Measurements from ENCODE around the gene RCOR2.

Gene RCOR2

DNA sequence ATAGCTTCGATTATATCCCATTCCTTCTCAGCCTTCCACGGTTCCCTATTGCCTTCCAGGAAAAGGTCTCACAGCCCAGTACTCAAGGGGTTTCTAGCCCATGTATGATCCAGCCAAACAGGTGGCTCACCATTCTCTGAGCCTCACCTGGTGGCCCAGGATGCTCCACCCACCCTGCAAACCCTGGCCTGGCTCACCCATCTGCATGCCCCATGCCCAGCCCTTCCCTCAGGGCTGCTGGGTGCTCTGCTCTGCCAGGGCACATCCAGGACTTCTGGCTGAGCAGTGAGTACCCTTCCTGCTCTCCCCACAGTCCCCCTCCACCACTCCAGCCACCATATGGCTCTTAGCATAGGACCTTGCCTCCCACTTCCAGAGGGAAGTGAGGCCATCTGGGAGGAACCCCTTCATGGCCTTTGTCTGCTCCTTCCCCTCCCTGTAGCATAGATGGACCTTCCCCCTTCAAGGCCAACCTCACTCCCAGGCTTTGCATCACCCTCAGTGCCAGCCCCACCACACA, 5.8 kb upstream of the RCOR2 start:
- DNase-seq (ENCODE audit: low spot score): no peak

- no peak for DNase-seq (ENCODE audit: low spot score)
These were observed 4.0 kb upstream of the RCOR2 start for GRCh38 chr11:63920939-63921417.

GRCh38 chr11:63920126-63920938, 3.4 kb upstream of the RCOR2 start:
- DNase-seq (ENCODE audit: low spot score): peak; percentile 62

DNA sequence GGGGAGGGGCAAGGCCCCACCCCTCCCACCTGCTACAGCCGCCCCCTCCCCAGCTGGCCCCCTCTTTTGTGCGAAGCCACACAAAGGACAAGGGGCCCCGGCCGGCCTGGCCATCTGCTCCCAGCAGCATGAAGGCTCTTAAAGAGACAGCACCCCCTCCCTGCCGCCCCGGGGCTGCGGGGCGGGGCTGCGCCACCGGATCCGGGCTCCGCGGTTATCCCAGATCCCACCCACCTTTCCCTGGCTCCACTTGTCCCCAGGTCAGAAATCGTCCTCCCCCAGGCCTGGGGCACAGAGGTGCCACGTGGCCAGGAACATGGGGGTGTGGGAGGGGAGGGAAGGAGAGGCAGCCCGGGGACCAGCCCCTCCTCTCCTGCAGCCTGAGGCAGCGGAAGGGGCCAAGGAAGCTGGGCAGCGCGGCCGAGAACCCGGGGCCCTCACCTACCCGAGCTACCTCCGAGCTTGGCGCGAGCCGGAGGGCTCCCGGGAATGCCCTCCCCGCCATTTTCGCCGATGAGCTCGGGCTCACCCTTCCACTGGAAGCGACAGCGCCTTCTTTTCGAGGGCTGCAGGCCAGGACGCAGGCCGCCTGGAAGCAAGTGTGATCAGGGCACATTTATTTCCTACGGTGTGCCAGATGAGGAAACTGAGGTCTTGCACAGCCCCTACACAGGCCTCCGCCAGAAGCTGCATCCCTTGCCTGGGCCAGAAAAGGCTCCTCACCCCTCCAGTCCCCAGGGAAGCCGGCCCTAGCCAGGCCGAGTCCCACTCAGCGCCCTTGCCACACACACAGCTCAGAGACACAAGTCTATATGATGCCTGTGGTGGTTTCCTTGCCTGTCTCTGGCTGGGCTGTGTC, 2.5 kb upstream of the RCOR2 start:
- DNase-seq (ENCODE audit: low spot score): peak; percentile 78

GRCh38 chr11:63918507-63919191, 1.7 kb upstream of the RCOR2 start:
- peak; percentile 39 for DNase-seq (ENCODE audit: low spot score)

DNA sequence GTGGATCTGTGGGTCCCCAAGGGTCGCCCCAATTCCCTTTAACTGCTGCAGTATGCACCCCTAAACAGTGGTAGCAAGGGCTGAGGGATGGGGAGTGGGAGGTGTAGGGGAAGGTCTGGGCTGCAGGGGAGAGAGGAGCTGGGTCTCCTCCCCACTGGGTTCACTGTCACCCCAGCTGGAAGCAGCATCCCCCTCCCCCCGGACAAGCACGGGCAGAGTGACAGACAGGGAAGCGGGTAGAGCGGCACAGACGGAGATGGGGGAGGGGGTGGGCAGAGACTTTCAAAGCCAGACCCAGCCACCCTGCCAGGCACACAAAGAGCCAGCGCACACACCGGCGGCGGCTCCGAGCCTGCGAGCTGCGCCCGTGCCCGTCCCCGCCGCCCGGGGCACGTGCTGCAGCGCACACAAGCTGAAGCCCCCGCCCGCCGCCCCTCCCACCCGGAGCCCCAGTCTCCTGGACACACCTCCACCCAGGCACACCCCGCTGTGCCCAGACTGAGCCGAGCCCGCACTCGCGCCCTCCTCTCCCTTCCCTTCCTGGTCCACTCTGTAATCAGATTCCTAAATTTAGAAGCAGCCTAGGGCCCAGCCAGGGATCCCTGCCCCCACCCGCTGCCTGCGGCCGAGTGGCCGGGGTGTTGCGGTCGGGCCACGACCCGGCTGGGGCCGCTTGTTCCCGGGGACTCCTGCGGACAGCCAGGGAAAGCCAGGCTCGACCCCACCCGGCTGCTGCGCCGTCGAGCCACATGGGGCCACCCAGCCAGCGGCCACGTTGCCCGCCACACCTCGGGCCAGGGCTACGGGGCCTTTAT, 935 bp upstream of the RCOR2 start:
- DNase-seq (ENCODE audit: low spot score): no peak

DNA sequence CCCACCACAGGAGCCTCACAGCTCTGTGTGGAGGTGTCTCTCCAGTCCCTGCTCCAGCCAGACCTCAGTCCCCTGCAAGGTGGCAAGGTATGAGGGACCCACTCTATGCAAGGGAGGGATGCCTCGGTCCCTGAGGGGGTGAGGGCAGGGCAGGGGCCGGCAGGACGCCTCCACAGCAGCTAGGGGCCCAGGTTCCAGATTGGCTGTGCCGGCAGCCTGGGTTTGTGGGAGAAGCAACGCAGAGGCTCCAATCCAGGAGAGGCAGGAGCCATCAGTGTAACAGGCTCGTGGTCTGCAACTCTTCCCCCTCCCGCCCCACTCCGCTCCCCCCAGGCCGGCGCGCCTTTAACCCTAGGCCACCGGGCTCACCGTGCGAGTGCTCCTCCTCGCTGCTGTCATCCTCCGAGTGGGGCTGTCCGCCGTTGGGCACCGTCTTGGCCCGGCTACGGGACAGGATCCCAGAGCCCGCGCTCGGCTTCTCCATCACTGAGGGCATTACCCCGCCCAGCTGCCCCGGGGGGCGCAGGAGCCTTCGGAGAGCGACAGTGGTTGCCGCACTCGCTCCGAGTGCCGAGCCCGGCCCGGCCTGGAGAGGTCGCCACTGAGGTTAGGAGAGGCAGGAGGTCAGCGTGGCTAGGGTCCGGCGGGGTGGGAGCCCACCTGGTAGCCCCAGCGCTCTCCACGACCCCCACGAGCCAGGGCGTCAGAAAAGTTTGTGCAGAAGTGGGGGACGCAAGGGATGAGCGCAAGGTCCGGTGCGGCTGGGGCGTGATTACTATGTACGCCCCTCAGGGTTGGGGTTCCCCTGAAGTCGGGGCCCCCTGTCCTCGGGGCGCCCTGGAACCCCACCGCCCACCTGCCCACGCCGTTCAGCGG, 765 bp downstream of the RCOR2 start:
- DNase-seq (ENCODE audit: low spot score): peak; percentile 53

GRCh38 chr11:63914896-63915691, 1.9 kb downstream of the RCOR2 start:
- DNase-seq (ENCODE audit: low spot score): no peak

DNA sequence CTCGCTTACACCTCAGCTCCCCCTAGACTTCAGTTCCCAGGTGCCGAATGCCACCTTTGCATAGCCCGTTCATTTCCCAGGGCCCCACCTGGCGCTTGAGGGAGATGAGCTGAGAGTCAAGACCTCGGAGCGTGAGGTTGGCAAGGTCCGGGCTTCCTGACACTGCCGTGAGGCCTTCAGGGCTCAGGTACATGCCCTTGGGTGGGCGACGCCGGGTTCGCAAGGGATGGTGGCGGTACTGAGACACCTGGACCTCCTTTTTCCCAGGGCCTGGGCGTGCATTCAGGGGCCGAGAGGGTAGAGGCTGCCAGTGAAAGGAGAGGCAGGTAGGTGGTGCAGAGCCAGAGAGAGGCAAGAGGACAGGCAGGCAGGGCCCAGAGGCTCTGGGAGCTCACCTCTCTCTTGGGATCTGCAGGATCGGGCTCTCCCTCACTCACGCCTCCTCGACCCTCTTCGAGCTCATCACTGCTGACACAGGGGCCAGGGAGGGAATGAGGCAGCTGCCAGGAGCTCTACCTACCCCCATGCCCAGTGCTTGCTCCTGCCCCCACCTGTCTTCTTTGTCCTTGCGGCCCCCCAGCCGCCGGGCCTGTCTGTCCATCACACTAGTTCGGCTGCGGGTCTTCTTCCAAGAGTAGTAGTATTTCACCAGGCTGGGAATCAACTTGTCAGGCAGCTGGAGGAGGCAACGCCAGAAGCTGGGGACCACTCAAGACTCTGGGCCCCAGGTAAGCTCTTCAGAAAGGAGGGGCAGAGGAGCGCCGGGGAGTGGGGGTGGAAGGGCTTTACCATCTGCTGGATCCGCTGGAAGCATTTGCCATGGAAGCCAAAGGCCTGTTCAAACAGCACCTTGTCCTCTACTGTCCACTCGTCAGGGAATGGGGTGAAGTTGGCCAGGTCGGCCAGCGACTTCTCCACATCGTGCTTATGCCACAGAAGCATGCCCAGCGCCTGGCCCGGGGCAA, 2.8 kb downstream of the RCOR2 start:
- DNase-seq (ENCODE audit: low spot score): no peak

- DNase-seq (ENCODE audit: low spot score): no peak
These were observed 4.3 kb downstream of the RCOR2 start for GRCh38 chr11:63912678-63913077.

DNA sequence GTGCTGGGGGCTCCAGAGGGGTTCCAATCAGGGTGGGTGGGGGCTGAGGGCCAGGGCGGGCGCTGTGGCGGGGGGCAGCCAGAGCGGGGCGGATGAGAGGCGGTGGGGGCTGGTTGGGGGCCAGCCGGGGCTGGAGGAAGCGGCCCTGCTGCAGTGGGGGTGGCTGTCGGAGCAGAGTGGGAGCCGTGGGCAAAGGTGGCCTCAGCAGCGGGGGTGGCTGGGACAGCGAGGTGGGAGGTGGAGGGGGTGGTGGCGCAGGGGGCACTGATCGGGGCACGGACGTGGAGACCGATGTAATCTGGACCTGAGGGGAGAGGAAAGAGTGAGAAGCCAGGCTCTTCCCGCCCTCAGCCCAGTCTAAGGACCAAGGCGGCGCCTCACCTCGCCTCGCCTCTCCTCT, 5.1 kb downstream of the RCOR2 start:
- DNase-seq (ENCODE audit: low spot score): no peak

GRCh38 chr11:63911440-63911839, 5.5 kb downstream of the RCOR2 start:
- DNase-seq (ENCODE audit: low spot score): no peak

DNA sequence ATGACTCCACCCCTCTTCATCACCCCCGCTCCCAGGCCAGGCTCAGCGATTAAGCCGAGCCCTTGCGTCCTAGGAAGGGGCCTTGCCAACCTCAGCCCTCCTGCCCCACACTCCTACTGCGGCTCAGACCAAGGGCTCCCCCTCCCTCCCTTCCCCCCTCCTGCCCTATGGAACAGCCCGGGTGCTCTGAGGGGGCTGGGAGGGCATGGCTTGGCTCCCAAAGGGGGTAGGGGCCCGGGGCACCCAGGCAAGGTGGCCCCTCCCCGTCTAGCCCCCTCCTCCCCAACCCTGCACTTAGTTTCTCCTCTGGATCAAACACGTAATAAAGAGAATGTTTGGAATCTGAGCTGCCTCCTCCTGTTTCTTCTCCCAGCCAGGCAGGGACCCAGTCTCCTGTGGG, 6.3 kb downstream of the RCOR2 start:
- no peak for DNase-seq (ENCODE audit: low spot score)

GRCh38 chr11:63909591-63910506, 7.1 kb downstream of the RCOR2 start:
- no peak for DNase-seq (ENCODE audit: low spot score)

DNA sequence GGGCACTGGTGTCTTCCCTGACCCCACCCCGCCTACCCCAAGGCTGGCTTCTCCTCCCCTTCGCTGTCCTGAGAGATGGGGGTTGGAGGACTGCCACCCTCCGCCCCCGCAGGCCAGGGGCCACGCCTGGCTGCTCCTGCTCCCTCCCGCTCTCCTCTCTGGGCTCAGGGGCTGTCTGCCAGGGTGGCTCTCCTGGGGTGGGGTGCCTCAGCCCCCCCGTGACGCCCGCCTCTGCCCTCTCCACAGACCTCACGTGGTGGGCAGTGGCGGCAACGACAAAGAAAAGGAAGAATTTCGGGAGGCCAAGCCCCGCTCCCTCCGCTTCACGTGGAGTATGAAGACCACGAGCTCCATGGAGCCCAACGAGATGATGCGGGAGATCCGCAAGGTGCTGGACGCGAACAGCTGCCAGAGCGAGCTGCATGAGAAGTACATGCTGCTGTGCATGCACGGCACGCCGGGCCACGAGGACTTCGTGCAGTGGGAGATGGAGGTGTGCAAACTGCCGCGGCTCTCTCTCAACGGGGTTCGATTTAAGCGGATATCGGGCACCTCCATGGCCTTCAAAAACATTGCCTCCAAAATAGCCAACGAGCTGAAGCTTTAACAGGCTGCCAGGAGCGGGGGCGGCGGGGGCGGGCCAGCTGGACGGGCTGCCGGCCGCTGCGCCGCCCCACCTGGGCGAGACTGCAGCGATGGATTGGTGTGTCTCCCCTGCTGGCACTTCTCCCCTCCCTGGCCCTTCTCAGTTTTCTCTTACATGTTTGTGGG, 8.1 kb downstream of the RCOR2 start:
- no peak for DNase-seq (ENCODE audit: low spot score)

DNA sequence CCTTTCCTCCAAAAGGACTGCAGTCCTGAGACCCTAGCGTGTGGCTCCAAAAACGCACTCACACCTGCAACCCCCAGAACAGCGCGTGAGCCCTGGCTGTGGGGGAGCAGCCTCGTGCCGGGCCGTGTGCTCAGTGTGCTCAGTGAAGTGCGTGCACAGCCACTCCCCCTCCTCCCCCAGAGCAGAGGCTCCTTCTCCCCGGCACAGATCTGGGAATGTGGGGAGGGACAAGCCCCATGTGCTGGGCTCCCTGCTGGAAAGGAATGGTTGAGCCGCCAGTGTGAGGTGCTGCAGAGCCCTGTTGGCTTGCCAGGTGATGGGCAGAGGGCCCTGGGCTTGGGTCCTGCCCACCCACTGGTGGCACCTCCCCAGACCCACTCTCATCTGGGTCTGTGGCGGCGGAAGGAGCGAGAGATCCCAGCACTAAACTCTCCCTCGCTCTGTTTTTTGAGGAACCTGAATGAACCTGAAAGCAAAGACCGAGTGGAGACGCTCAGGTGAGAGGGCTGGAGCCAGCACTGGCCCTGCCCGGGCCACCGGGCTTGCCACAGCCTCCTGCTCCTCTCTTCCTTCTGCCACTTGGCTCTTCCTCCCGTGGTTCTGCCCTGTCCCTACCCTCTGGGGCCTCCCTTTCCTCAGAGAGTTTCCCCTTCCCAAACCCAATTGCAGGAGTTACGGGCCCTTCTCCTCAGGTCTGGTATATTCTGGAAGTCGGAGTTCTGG, 9.0 kb downstream of the RCOR2 start:
- DNase-seq (ENCODE audit: low spot score): no peak
